ENCODE data around the gene CHIC2.

DNA sequence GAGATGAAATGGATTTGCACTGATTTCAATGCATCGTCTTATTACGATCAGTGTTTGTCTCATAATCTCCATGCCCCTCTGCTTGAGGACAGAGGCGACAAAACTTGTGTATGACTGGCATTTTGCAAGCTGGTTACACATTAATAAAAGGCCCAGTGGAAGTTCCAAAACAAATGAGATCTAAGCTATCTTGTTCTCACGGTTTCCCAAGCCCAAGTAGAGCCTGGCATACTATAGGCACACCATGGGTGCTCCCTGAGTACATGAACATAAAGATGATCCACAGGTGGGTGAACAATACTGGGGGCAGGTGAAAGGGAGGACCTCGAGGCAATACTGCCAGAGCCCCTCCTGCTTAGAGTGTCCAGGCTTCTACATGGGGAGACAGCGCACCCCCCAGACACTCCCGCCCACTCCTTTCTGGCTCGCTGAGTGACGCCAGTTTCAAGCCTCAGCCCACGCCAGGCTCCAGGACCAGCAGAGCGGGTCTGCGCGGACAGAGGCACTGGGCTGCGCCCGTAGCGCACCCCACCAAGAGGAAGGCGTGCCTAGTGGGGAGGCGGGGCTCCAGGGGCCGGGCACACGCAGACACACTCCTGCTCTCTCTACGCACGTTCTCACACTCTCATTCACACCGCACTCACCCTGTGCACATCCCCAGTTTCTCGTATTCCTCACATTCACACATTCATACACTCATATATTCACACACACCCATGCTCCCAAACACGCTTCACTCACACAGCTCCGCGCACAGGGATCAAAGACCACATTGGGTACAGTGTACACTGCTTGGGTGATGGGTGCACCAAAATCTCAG lies 26.6 kb upstream of the CHIC2 start:
- TF ChIP-seq, protein P1, sequence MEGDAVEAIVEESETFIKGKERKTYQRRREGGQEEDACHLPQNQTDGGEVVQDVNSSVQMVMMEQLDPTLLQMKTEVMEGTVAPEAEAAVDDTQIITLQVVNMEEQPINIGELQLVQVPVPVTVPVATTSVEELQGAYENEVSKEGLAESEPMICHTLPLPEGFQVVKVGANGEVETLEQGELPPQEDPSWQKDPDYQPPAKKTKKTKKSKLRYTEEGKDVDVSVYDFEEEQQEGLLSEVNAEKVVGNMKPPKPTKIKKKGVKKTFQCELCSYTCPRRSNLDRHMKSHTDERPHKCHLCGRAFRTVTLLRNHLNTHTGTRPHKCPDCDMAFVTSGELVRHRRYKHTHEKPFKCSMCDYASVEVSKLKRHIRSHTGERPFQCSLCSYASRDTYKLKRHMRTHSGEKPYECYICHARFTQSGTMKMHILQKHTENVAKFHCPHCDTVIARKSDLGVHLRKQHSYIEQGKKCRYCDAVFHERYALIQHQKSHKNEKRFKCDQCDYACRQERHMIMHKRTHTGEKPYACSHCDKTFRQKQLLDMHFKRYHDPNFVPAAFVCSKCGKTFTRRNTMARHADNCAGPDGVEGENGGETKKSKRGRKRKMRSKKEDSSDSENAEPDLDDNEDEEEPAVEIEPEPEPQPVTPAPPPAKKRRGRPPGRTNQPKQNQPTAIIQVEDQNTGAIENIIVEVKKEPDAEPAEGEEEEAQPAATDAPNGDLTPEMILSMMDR (IDR thresholded peaks at IDR 0.05): no peak
- TF ChIP-seq EZH2phosphoT487 (IDR thresholded peaks at IDR 0.05): no peak
